Measurements from ENCODE around the gene CHIA.

The CHIA gene

GRCh38 chr1:111283838-111284237, 6.8 kb upstream of the CHIA start:
- Histone ChIP-seq H3K27ac (ENCODE audit: low read length) (no peak overlapping the region), H3K4me2 (ENCODE audit: low read length) (no peak overlapping the region), H3K4me1 (ENCODE audit: low read length) (no peaks in the 10 kb centered on the region), H3K79me2 (ENCODE audit: low read length) (no peaks in the 10 kb centered on the region), H4K20me1 (ENCODE audit: insufficient read depth, low read length) (no peaks in the 10 kb centered on the region), H3K9ac (ENCODE audit: low read length) (no peak overlapping the region), H3K36me3 (replicated peaks; ENCODE audit: low read depth, low read length) (no peaks in the 10 kb centered on the region), H2AFZ (ENCODE audit: low read depth, low read length) (no peak overlapping the region), H3K9me3 (ENCODE audit: insufficient read depth, low read length) (no peaks in the 10 kb centered on the region), H3K4me3 (ENCODE audit: low read length) (no peak overlapping the region), H3K27me3 (ENCODE audit: low read depth, low read length) (no peaks in the 10 kb centered on the region)
- TF ChIP-seq EZH2phosphoT487 (IDR thresholded peaks at IDR 0.05; ENCODE audit: low read depth) (no peak), CTCF (IDR thresholded peaks at IDR 0.05; ENCODE audit: low read depth, low read length) (no peak)

- Histone ChIP-seq H3K36me3 (replicated peaks; ENCODE audit: low read depth, low read length) (no peaks in the 10 kb centered on the region), H3K4me1 (ENCODE audit: low read length) (no peaks in the 10 kb centered on the region), H3K27ac (ENCODE audit: low read length) (no peak overlapping the region), H3K4me3 (ENCODE audit: low read length) (no peak overlapping the region), H2AFZ (ENCODE audit: low read depth, low read length) (no peak overlapping the region), H3K9ac (ENCODE audit: low read length) (no peak overlapping the region), H3K9me3 (ENCODE audit: insufficient read depth, low read length) (no peaks in the 10 kb centered on the region), H4K20me1 (ENCODE audit: insufficient read depth, low read length) (no peaks in the 10 kb centered on the region), H3K79me2 (ENCODE audit: low read length) (no peaks in the 10 kb centered on the region), H3K4me2 (ENCODE audit: low read length) (no peak overlapping the region), H3K27me3 (ENCODE audit: low read depth, low read length) (no peaks in the 10 kb centered on the region)
- TF ChIP-seq CTCF (IDR thresholded peaks at IDR 0.05; ENCODE audit: low read depth, low read length): no peak
- no peak for TF ChIP-seq EZH2phosphoT487 (IDR thresholded peaks at IDR 0.05; ENCODE audit: low read depth)
Measured at GRCh38 chr1:111285879-111286278, 4.8 kb upstream of the CHIA start.

- no peaks in the 10 kb centered on the region for H3K4me1 ChIP-seq (ENCODE audit: low read length)
Measured at GRCh38 chr1:111286912-111287311, 3.7 kb upstream of the CHIA start.

DNA sequence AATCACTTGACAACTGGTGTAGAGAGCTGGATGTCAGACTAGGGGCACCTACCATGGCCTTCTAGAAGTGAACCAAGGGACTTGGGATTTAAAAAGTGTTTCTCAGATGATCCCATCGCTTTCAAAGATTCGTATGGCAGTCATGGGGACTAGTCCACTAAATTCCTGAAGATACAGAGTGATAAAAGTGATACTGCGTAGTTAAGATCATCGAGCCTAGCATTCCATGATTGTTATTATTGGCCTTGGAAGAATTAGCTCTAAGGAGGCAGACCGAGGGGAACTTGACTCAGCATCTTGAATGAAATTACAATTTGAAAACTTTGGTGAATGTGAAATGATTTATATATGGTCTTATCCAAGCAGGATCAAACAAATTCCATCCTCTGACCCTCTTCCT, 1.3 kb upstream of the CHIA start:
- no peaks in the 10 kb centered on the region for H4K20me1 ChIP-seq (ENCODE audit: insufficient read depth, low read length)
- H3K27me3 ChIP-seq (ENCODE audit: low read depth, low read length): no peaks in the 10 kb centered on the region
- H3K4me3 ChIP-seq (ENCODE audit: low read length): no peak overlapping the region
- H3K9ac ChIP-seq (ENCODE audit: low read length): no peak overlapping the region
- no peak overlapping the region for H3K27ac ChIP-seq (ENCODE audit: low read length)
- no peaks in the 10 kb centered on the region for H3K36me3 ChIP-seq (replicated peaks; ENCODE audit: low read depth, low read length)
- no peak overlapping the region for H2AFZ ChIP-seq (ENCODE audit: low read depth, low read length)
- no peaks in the 10 kb centered on the region for H3K9me3 ChIP-seq (ENCODE audit: insufficient read depth, low read length)
- TF ChIP-seq EZH2phosphoT487 (IDR thresholded peaks at IDR 0.05; ENCODE audit: low read depth) (no peak), CTCF (IDR thresholded peaks at IDR 0.05; ENCODE audit: low read depth, low read length) (no peak)
- no peaks in the 10 kb centered on the region for H3K79me2 ChIP-seq (ENCODE audit: low read length)
- no peak overlapping the region for H3K4me2 ChIP-seq (ENCODE audit: low read length)
- no peaks in the 10 kb centered on the region for H3K4me1 ChIP-seq (ENCODE audit: low read length)

More at GRCh38 chr1:111286912-111287311, 3.7 kb upstream of the CHIA start:
- Histone ChIP-seq H3K27me3 (ENCODE audit: low read depth, low read length) (no peaks in the 10 kb centered on the region), H3K9ac (ENCODE audit: low read length) (no peak overlapping the region), H3K4me3 (ENCODE audit: low read length) (no peak overlapping the region), H3K27ac (ENCODE audit: low read length) (no peak overlapping the region), H2AFZ (ENCODE audit: low read depth, low read length) (no peak overlapping the region), H3K9me3 (ENCODE audit: insufficient read depth, low read length) (no peaks in the 10 kb centered on the region), H3K4me2 (ENCODE audit: low read length) (no peak overlapping the region), H3K36me3 (replicated peaks; ENCODE audit: low read depth, low read length) (no peaks in the 10 kb centered on the region), H3K79me2 (ENCODE audit: low read length) (no peaks in the 10 kb centered on the region), H4K20me1 (ENCODE audit: insufficient read depth, low read length) (no peaks in the 10 kb centered on the region)
- TF ChIP-seq EZH2phosphoT487 (IDR thresholded peaks at IDR 0.05; ENCODE audit: low read depth) (no peak), CTCF (IDR thresholded peaks at IDR 0.05; ENCODE audit: low read depth, low read length) (no peak)
